HCT116 (cell line): ENCODE data around the gene VPS39.

ENCODE experiments used
- EZH2 ChIP-seq: fragments of 200-600 bp; sonication (generic); IDR thresholded peaks from 2 replicates; pipeline ENCODE4 v1.6.1; 2017; ENCODE audit warnings: antibody characterized with exemption, mixed run types
- FOSL1 ChIP-seq: IDR thresholded peaks from 2 replicates; pipeline ENCODE4 v1.6.1; 2012; ENCODE audit warnings: low read depth
- POLR2A ChIP-seq: IDR thresholded peaks from 2 replicates; pipeline ENCODE4 v1.7.0; 2011; ENCODE audit warnings: borderline replicate concordance; ENCODE audit not compliant: insufficient read depth, insufficient read length; ENCODE audit errors: extremely low read depth
- POLR2AphosphoS5 ChIP-seq: IDR thresholded peaks from 2 replicates; pipeline ENCODE4 v1.6.1; 2011; ENCODE audit warnings: mild to moderate bottlenecking, low read depth, low read length, moderate library complexity
- SP1 ChIP-seq: IDR thresholded peaks from 2 replicates; pipeline ENCODE4 v1.6.1; 2012; ENCODE audit warnings: low read depth
- SRF ChIP-seq: IDR thresholded peaks from 2 replicates; pipeline ENCODE4 v1.6.1; 2012; ENCODE audit warnings: low read depth
- YY1 ChIP-seq: IDR thresholded peaks from 2 replicates; pipeline ENCODE4 v1.6.1; 2011; ENCODE audit warnings: low read length, low read depth, moderate library complexity, mild to moderate bottlenecking; ENCODE audit not compliant: insufficient replicate concordance; ENCODE audit errors: extremely low read depth
- ZNF274 ChIP-seq: fragments of 200-500 bp; sonication (Bioruptor generic); IDR thresholded peaks from 2 replicates; pipeline ENCODE4 v1.6.1; 2014; ENCODE audit warnings: mild to moderate bottlenecking, low read depth, low read length, inconsistent platforms
- TF ChIP-seq, protein P1 (sequence below), 3 experiments: fragments of 200-600 bp in 1 of 3; sonication (generic) in 1 of 3; IDR thresholded peaks in 2 of 3; conservative IDR thresholded peaks in 1 of 3; 2 replicates each; pipeline ENCODE4 v1.5.1; 2012 to 2017; ENCODE audit warnings: low read depth in 2 of 3, low read length in 2 of 3, antibody characterized with exemption in 1 of 3, borderline replicate concordance in 1 of 3, control low read depth in 1 of 3, mild to moderate bottlenecking in 1 of 3, mixed read lengths in 1 of 3, mixed run types in 1 of 3, moderate library complexity in 1 of 3; ENCODE audit not compliant: insufficient read depth in 1 of 3
- TF ChIP-seq, protein P2 (sequence below): IDR thresholded peaks from 2 replicates; pipeline ENCODE4 v1.6.1; 2012

- no peak for TF ChIP-seq POLR2A
- TF ChIP-seq, protein P1, sequence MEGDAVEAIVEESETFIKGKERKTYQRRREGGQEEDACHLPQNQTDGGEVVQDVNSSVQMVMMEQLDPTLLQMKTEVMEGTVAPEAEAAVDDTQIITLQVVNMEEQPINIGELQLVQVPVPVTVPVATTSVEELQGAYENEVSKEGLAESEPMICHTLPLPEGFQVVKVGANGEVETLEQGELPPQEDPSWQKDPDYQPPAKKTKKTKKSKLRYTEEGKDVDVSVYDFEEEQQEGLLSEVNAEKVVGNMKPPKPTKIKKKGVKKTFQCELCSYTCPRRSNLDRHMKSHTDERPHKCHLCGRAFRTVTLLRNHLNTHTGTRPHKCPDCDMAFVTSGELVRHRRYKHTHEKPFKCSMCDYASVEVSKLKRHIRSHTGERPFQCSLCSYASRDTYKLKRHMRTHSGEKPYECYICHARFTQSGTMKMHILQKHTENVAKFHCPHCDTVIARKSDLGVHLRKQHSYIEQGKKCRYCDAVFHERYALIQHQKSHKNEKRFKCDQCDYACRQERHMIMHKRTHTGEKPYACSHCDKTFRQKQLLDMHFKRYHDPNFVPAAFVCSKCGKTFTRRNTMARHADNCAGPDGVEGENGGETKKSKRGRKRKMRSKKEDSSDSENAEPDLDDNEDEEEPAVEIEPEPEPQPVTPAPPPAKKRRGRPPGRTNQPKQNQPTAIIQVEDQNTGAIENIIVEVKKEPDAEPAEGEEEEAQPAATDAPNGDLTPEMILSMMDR (IDR thresholded peaks at IDR 0.05 in 2 of 3, conservative IDR thresholded peaks at IDR 0.05 in 1 of 3; ENCODE audit: borderline replicate concordance in 1 of 3, insufficient read depth in 1 of 3, low read depth in 2 of 3, low read length in 2 of 3) = no peak
- no peak for TF ChIP-seq EZH2
- TF ChIP-seq SP1 = no peak
- TF ChIP-seq SRF = no peak
- TF ChIP-seq YY1 = no peak
- TF ChIP-seq POLR2AphosphoS5 = no peak
- TF ChIP-seq, protein P2, sequence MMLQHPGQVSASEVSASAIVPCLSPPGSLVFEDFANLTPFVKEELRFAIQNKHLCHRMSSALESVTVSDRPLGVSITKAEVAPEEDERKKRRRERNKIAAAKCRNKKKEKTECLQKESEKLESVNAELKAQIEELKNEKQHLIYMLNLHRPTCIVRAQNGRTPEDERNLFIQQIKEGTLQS = no peak
- TF ChIP-seq ZNF274 = no peak
- no peak for TF ChIP-seq FOSL1
These were observed 78.7 kb downstream of the VPS39 start for GRCh38 chr15:42129364-42129763.
